HEK293 (cell line): ENCODE data around the gene ACIN1.
A peak's percentile ranks its signal among the peaks of the same experiment; 100 is the strongest.

ENCODE experiments used
- CTCF ChIA-PET: fragments of 350-600 bp; formaldehyde crosslinking; extraction: SDS; loops from one replicate; lab custom pipeline; 2021; ENCODE audit warnings: antibody characterized with exemption; lab: Yijun Ruan, JAX
- POLR2A ChIA-PET: fragments of 300-600 bp; formaldehyde crosslinking; extraction: SDS; loops from one replicate; lab custom pipeline; 2020; ENCODE audit warnings: antibody characterized with exemption, inconsistent platforms; lab: Yijun Ruan, JAX
- H3K27ac ChIP-seq: fragments of 200-500 bp; sonication (Bioruptor generic); 2 replicates; pipeline ENCODE4 v1.5.1; 2014; ENCODE audit warnings: low read depth, low read length, control low read depth, inconsistent platforms; ENCODE audit errors: extremely low read depth
- H3K36me3 ChIP-seq, 2 experiments: fragments of 200-500 bp in 1 of 2; sonication (Bioruptor generic) in 1 of 2; 1 replicate in 1 of 2; 2 replicates in 1 of 2; pipeline ENCODE4 v1.5.1; 2014 to 2017; ENCODE audit warnings: inconsistent platforms in 2 of 2, low read length in 2 of 2; ENCODE audit not compliant: control insufficient read depth in 2 of 2, insufficient read depth in 1 of 2
- H3K4me1 ChIP-seq: fragments of 200-500 bp; sonication (Bioruptor generic); 2 replicates; pipeline ENCODE4 v1.5.1; 2014; ENCODE audit warnings: mild to moderate bottlenecking, low read length, inconsistent platforms; ENCODE audit not compliant: control insufficient read depth, insufficient read depth
- H3K4me3 ChIP-seq: 2 replicates; pipeline ENCODE4 v1.5.1; 2011; ENCODE audit warnings: low read depth, mild to moderate bottlenecking, control low read depth, low read length, moderate library complexity
- H3K9me3 ChIP-seq: fragments of 200-500 bp; sonication (Bioruptor generic); 2 replicates; pipeline ENCODE4 v1.5.1; 2014; ENCODE audit warnings: low read depth, low read length, inconsistent platforms; ENCODE audit not compliant: control insufficient read depth, insufficient read depth
- EGR2 ChIP-seq: fragments of 450-650 bp; formaldehyde crosslinking; IDR thresholded peaks from 2 replicates; pipeline ENCODE4 v1.5.1; 2016; ENCODE audit warnings: low read depth, missing biosample characterization, missing genetic modification characterization
- ELK4 ChIP-seq: IDR thresholded peaks from 2 replicates; pipeline ENCODE4 v1.6.1; 2011; ENCODE audit warnings: mild to moderate bottlenecking, low read depth, low read length, borderline replicate concordance
- HOXA7 ChIP-seq: sonication (generic); formaldehyde crosslinking; IDR thresholded peaks from 2 replicates; pipeline ENCODE4 v1.8.1; 2022; ENCODE audit warnings: missing genetic modification reagents, borderline replicate concordance
- HOXD13 ChIP-seq: sonication (generic); formaldehyde crosslinking; IDR thresholded peaks from 2 replicates; pipeline ENCODE4 v1.8.0; 2022; ENCODE audit warnings: missing genetic modification reagents, borderline replicate concordance
- KLF1 ChIP-seq: fragments of 450-650 bp; formaldehyde crosslinking; IDR thresholded peaks from 2 replicates; pipeline ENCODE4 v1.5.1; 2016; ENCODE audit warnings: missing biosample characterization, missing genetic modification characterization
- KLF10 ChIP-seq: fragments of 450-650 bp; IDR thresholded peaks from 2 replicates; pipeline ENCODE4 v1.5.1; 2018; ENCODE audit warnings: missing biosample characterization, mild to moderate bottlenecking, missing genetic modification characterization
- KLF7 ChIP-seq: fragments of 450-650 bp; formaldehyde crosslinking; IDR thresholded peaks from 2 replicates; pipeline ENCODE4 v1.5.1; 2016; ENCODE audit warnings: missing biosample characterization, missing genetic modification characterization, borderline replicate concordance
- KLF8 ChIP-seq: fragments of 450-650 bp; formaldehyde crosslinking; IDR thresholded peaks from 2 replicates; pipeline ENCODE4 v1.5.1; 2016; ENCODE audit warnings: missing biosample characterization, missing genetic modification characterization
- PRDM1 ChIP-seq: fragments of 450-650 bp; formaldehyde crosslinking; IDR thresholded peaks from 2 replicates; pipeline ENCODE4; 2016; ENCODE audit warnings: missing biosample characterization, missing genetic modification characterization
- PRDM4 ChIP-seq: fragments of 450-650 bp; formaldehyde crosslinking; IDR thresholded peaks from 2 replicates; pipeline ENCODE4 v1.5.1; 2017; ENCODE audit warnings: missing biosample characterization, missing genetic modification characterization
- SCRT1 ChIP-seq: fragments of 450-650 bp; formaldehyde crosslinking; IDR thresholded peaks from 2 replicates; pipeline ENCODE4 v1.5.1; 2016; ENCODE audit warnings: missing biosample characterization, missing genetic modification characterization, borderline replicate concordance
- SCRT2 ChIP-seq: fragments of 450-650 bp; formaldehyde crosslinking; IDR thresholded peaks from 2 replicates; pipeline ENCODE4 v1.5.1; 2016; ENCODE audit warnings: missing biosample characterization, missing genetic modification characterization
- WT1 ChIP-seq: fragments of 450-650 bp; formaldehyde crosslinking; IDR thresholded peaks from 2 replicates; pipeline ENCODE4 v1.5.1; 2016; ENCODE audit warnings: missing biosample characterization, missing genetic modification characterization
- YY1 ChIP-seq: fragments of 450-650 bp; formaldehyde crosslinking; IDR thresholded peaks from 2 replicates; pipeline ENCODE4 v1.5.1; 2018; ENCODE audit warnings: missing biosample characterization, missing genetic modification characterization
- ZBTB7A ChIP-seq: fragments of 450-650 bp; formaldehyde crosslinking; IDR thresholded peaks from 2 replicates; pipeline ENCODE4 v1.5.1; 2016; ENCODE audit warnings: low read depth, missing biosample characterization, missing genetic modification characterization
- ZEB2 ChIP-seq: fragments of 450-650 bp; formaldehyde crosslinking; IDR thresholded peaks from 2 replicates; pipeline ENCODE4 v1.5.1; 2016; ENCODE audit warnings: missing biosample characterization, missing genetic modification characterization
- ZNF140 ChIP-seq: fragments of 450-650 bp; formaldehyde crosslinking; IDR thresholded peaks from 2 replicates; pipeline ENCODE4 v1.5.1; 2016; ENCODE audit warnings: missing biosample characterization, missing genetic modification characterization
- ZNF148 ChIP-seq: fragments of 450-650 bp; formaldehyde crosslinking; IDR thresholded peaks from 2 replicates; pipeline ENCODE4 v1.5.0; 2017; ENCODE audit warnings: missing biosample characterization, missing genetic modification characterization, borderline replicate concordance
- ZNF169 ChIP-seq: fragments of 450-650 bp; formaldehyde crosslinking; IDR thresholded peaks from 2 replicates; pipeline ENCODE4 v1.5.1; 2016; ENCODE audit warnings: missing biosample characterization, missing genetic modification characterization
- ZNF175 ChIP-seq: fragments of 450-650 bp; formaldehyde crosslinking; IDR thresholded peaks from 2 replicates; pipeline ENCODE4 v1.5.1; 2016; ENCODE audit warnings: missing biosample characterization, missing genetic modification characterization
- ZNF2 ChIP-seq: fragments of 450-650 bp; formaldehyde crosslinking; IDR thresholded peaks from 2 replicates; pipeline ENCODE4 v1.5.1; 2016; ENCODE audit warnings: missing biosample characterization, missing genetic modification characterization
- ZNF416 ChIP-seq: fragments of 450-650 bp; formaldehyde crosslinking; IDR thresholded peaks from 2 replicates; pipeline ENCODE4 v1.5.1; 2016; ENCODE audit warnings: missing biosample characterization, missing genetic modification characterization
- ZNF426 ChIP-seq: fragments of 450-650 bp; formaldehyde crosslinking; IDR thresholded peaks from 2 replicates; pipeline ENCODE4 v1.5.1; 2017; ENCODE audit warnings: missing biosample characterization, missing genetic modification characterization, mild to moderate bottlenecking, inconsistent platforms, moderate library complexity
- ZNF629 ChIP-seq: fragments of 450-650 bp; formaldehyde crosslinking; IDR thresholded peaks from 2 replicates; pipeline ENCODE4 v1.5.1; 2017; ENCODE audit warnings: missing biosample characterization, missing genetic modification characterization
- ZNF660 ChIP-seq: fragments of 450-650 bp; IDR thresholded peaks from 2 replicates; pipeline ENCODE4 v1.5.1; 2018; ENCODE audit warnings: missing biosample characterization, mild to moderate bottlenecking, missing genetic modification characterization
- ZNF664 ChIP-seq: fragments of 450-650 bp; formaldehyde crosslinking; IDR thresholded peaks from 2 replicates; pipeline ENCODE4 v1.5.1; 2016; ENCODE audit warnings: missing biosample characterization, missing genetic modification characterization
- ZNF707 ChIP-seq: fragments of 450-650 bp; formaldehyde crosslinking; IDR thresholded peaks from 2 replicates; pipeline ENCODE4 v1.5.1; 2016; ENCODE audit warnings: missing biosample characterization, missing genetic modification characterization
- ZNF777 ChIP-seq: fragments of 450-650 bp; formaldehyde crosslinking; IDR thresholded peaks from 2 replicates; pipeline ENCODE4 v1.5.1; 2017; ENCODE audit warnings: missing biosample characterization, missing genetic modification characterization, borderline replicate concordance
- ZNF792 ChIP-seq: fragments of 450-650 bp; formaldehyde crosslinking; IDR thresholded peaks from 2 replicates; pipeline ENCODE4 v1.5.1; 2016; ENCODE audit warnings: missing biosample characterization, missing genetic modification characterization
- ZXDB ChIP-seq: fragments of 450-650 bp; formaldehyde crosslinking; IDR thresholded peaks from 2 replicates; pipeline ENCODE4 v1.5.1; 2016; ENCODE audit warnings: missing biosample characterization, missing genetic modification characterization
- TF ChIP-seq, protein P1 (sequence below): fragments of 450-650 bp; formaldehyde crosslinking; IDR thresholded peaks from 2 replicates; pipeline ENCODE4 v1.5.1; 2016; ENCODE audit warnings: missing biosample characterization, missing genetic modification characterization

The ACIN1 gene

GRCh38 chr14:23095196-23096108 is 516 bp upstream of the ACIN1 start, which contains the start of gene C14orf119:
Gene C14orf119, plus strand, starts transcription at chr14:23095505. Its CDS starts 2,154 bp downstream, at chr14:23097659.
- H3K36me3 ChIP-seq: peaks cover 28 to 54% of the 10 kb centered on the region in 2 experiments
- CTCF ChIA-PET: interaction anchor here (0.6 to 3.7 kb wide), 19 partner anchors 14 to 1052 kb away, joined by 3 to 36 read pairs (median 5); partner anchors contain the start of genes CEBPE and RNF31
- no peaks in the 10 kb centered on the region for H3K9me3 ChIP-seq
- peak within 1 kb of the TSS; percentile 92 for H3K27ac ChIP-seq
- peaks cover 10% of the 10 kb centered on the region; the same call in 1 of the 2 replicates for H3K4me1 ChIP-seq
- peak within 1 kb of the TSS; percentile 97 for H3K4me3 ChIP-seq
- POLR2A ChIA-PET: interaction anchor here (0.6 to 3.3 kb wide), 31 partner anchors 9 to 1046 kb away, joined by 3 to 48 read pairs (median 7); partner anchors contain the start of genes AJUBA, BCL2L2, CIROP and EMC9
- TF ChIP-seq WT1 (tag by site-specific recombination) (no peak), KLF10 (0 out of 2 replicates have a peak, but pooled peaks have one; percentile 31), SCRT2 (tag by site-specific recombination) (no peak), ZNF175 (no peak), EGR2 (tag by site-specific recombination) (peak; percentile 38; the same call in 1 of the 2 replicates), ZNF660 (tag by site-specific recombination) (no peak; the same call in 1 of the 2 replicates), ZNF707 (tag by site-specific recombination) (no peak), ZNF416 (no peak), ZNF2 (tag by site-specific recombination) (0 out of 2 replicates have a peak, but pooled peaks have one; percentile 14), KLF8 (tag by site-specific recombination) (peak; percentile 66; the same call in 1 of the 2 replicates), HOXD13 (no peak), ZXDB (tag by site-specific recombination) (peak; percentile 18; the same call in 1 of the 2 replicates), ZEB2 (0 out of 2 replicates have a peak, but pooled peaks have one; percentile 15), ZNF629 (tag by site-specific recombination) (peak; percentile 48), ZBTB7A (0 out of 2 replicates have a peak, but pooled peaks have one; percentile 63), ZNF426 (tag by site-specific recombination) (no peak), SCRT1 (no peak), HOXA7 (CRISPR knock-in tag) (no peak), ZNF169 (tag by site-specific recombination) (no peak), ELK4 (peak; percentile 46; the same call in 1 of the 2 replicates), ZNF664 (tag by site-specific recombination) (no peak), ZNF148 (tag by site-specific recombination) (no peak), PRDM1 (tag by site-specific recombination) (no peak), ZNF140 (tag by site-specific recombination) (no peak), ZNF777 (tag by site-specific recombination) (no peak), YY1 (tag by site-specific recombination) (no peak), PRDM4 (tag by site-specific recombination) (no peak), ZNF792 (tag by site-specific recombination) (no peak), KLF1 (tag by site-specific recombination) (peak; percentile 39; the same call in 1 of the 2 replicates), KLF7 (tag by site-specific recombination) (no peak)
- TF ChIP-seq, protein P1, sequence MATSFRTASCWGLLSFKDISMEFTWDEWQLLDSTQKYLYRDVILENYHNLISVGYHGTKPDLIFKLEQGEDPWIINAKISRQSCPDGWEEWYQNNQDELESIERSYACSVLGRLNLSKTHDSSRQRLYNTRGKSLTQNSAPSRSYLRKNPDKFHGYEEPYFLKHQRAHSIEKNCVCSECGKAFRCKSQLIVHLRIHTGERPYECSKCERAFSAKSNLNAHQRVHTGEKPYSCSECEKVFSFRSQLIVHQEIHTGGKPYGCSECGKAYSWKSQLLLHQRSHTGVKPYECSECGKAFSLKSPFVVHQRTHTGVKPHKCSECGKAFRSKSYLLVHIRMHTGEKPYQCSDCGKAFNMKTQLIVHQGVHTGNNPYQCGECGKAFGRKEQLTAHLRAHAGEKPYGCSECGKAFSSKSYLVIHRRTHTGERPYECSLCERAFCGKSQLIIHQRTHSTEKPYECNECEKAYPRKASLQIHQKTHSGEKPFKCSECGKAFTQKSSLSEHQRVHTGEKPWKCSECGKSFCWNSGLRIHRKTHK (tag by site-specific recombination): no peak
